Gastroesophageal sphincter (tissue), 4 donors: ENCODE results near the gene GTPBP10. TPM values are rescaled to one million over a fixed set of nuclear protein-coding genes. Genes with fewer than 3 reads are reported as not detected.

Source experiments
- ATAC-seq: fragments of 150-250 bp; one replicate; pipeline ENCODE4 v1.9.1; 2016; ENCODE audit warnings: mild to moderate bottlenecking, moderate library complexity
- H3K27ac ChIP-seq, 4 donors: fragments of 200-600 bp; sonication (generic) in 3 of 4; 1 replicate in 3 of 4; 2 replicates in 1 of 4; pipeline ENCODE4 v1.5.1; 2016 to 2019
- H3K27me3 ChIP-seq: fragments of 200-600 bp; sonication (generic); one replicate; pipeline ENCODE4 v1.5.1; 2019
- H3K36me3 ChIP-seq, 2 donors: fragments of 200-600 bp; sonication (generic); one replicate each; pipeline ENCODE4 v1.5.1; 2019; ENCODE audit warnings: control low read depth in 1 of 2
- H3K4me1 ChIP-seq, 3 donors: fragments of 200-600 bp; sonication (generic); 1 replicate in 2 of 3; 2 replicates in 1 of 3; pipeline ENCODE4 v1.5.1; 2016 to 2019; ENCODE audit warnings: control low read depth in 2 of 3
- H3K4me3 ChIP-seq, 2 donors: fragments of 200-600 bp; sonication (generic); one replicate each; pipeline ENCODE4 v1.5.1; 2019; ENCODE audit warnings: mild to moderate bottlenecking in 1 of 2, moderate library complexity in 1 of 2
- H3K9me3 ChIP-seq, 3 donors: fragments of 200-600 bp; sonication (generic); one replicate each; pipeline ENCODE4 v1.5.1; 2017 to 2019; ENCODE audit warnings: control low read depth in 2 of 3
- EP300 ChIP-seq: sonication (generic); formaldehyde crosslinking; IDR thresholded peaks from one replicate; pipeline ENCODE4 v1.6.1; 2017; ENCODE audit warnings: antibody characterized with exemption, mild to moderate bottlenecking
- POLR2A ChIP-seq, 2 donors: fragments of 450-650 bp; IDR thresholded peaks; one replicate each; pipeline ENCODE4 v1.6.1; 2017; ENCODE audit warnings: antibody characterized with exemption in 2 of 2, mild to moderate bottlenecking in 2 of 2, moderate library complexity in 1 of 2
- POLR2AphosphoS5 ChIP-seq: sonication (generic); formaldehyde crosslinking; IDR thresholded peaks from one replicate; pipeline ENCODE4 v1.6.1; 2017; ENCODE audit warnings: antibody characterized with exemption
- WGBS, 2 donors: methylation state at CpG; one replicate each; pipeline ENCODE4 v1.1.5; 2018; ENCODE audit warnings: low coverage in 1 of 2; 5-methylcytosine and 5-hydroxymethylcytosine counted together
- total RNA-seq, 4 donors: library from RNA; depleted of rRNA; stranded (reverse); fragments of >200 nt; gene quantifications; one replicate each; pipeline ENCODE4 v1.1.0, GENCODE V29; 2016
- TF ChIP-seq, protein P1 (sequence below), 4 experiments: fragments of 200-600 bp in 2 of 4; fragments of 450-650 bp in 2 of 4; sonication (generic) in 1 of 4; IDR thresholded peaks; one replicate each; pipeline ENCODE4 v1.5.1; 2017 to 2019; ENCODE audit warnings: antibody characterized with exemption in 4 of 4, mild to moderate bottlenecking in 2 of 4, moderate library complexity in 2 of 4

GTPBP10 gene
- total RNA-seq, 4 donors from 2014 or later: 8.9 to 35.5 (median 13.1) TPM

DNA sequence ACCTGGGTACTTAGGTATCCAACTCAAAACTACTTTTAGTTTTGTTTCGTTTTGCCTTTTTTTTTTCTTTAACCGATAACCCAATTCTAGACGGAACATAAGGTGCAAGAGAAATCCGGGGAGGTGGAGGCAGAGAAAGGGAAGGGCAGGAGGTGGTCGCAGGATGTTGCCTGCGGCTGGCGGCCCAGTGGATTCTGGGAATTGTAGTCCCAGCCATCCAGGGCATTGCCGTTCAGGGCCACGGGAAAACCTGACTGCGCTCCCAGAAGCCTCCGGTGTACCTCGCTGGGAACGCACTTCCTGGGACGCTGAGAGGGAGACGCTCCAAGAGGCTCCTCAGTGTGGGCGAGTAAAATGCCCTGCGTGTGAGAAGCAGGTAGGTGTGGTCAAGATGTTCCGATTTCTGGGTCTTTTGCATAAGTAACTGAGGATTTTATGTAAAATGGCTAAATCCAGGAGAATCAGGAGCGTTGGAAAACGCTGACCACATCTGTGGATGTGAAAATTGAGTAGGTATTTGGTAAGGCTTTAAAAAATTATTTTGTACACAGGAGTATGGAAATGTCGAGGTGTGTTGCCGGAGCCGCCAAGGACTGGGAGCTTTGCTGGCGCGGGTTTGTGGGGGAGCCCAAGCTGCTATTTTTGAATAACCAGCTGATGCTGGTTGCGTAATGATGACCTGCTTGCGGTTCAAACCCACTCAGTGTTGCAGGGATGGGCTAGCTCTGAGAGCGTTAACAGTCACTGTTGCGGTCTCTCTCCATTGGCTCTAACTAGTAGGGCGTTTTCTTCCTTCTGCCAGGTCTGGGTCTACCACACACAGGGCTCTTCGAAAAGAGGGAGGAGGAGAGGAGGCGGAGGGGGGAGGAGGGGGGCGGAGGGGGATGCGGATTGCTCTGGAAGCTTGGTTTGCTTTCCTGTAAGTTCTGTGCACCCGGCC, 56.9 kb downstream of the GTPBP10 start, which contains the start of gene CLDN12:
Gene CLDN12 (plus strand): TSS at position 288 of the 940 bp plus-strand sequence. CDS start 9,216 bp downstream, outside the sequence.
- peaks cover 0 to 2% (median 0%) of the 10 kb centered on the region in 3 donors for H3K9me3 ChIP-seq
- H3K36me3 ChIP-seq: peaks cover 0 to 32% of the 10 kb centered on the region in 2 donors
- H3K4me1 ChIP-seq: peaks cover 0 to 29% (median 8%) of the 10 kb centered on the region in 3 donors
- H3K27ac ChIP-seq: peak within 1 kb of the TSS; percentile 89 to 98 (median 92)
- no peaks in the 10 kb centered on the region for H3K27me3 ChIP-seq
- WGBS, 2 donors: 0% methylated on average over 11 to 21 of the region's 35 CpGs
- peak within 1 kb of the TSS; percentile 64 to 99 for H3K4me3 ChIP-seq
- ATAC-seq: peak; percentile 95
- peak; percentile 37 to 41 for TF ChIP-seq POLR2A (IDR thresholded peaks at IDR 0.05)
- peak; percentile 71 for TF ChIP-seq POLR2AphosphoS5
- TF ChIP-seq EP300: no peak

DNA sequence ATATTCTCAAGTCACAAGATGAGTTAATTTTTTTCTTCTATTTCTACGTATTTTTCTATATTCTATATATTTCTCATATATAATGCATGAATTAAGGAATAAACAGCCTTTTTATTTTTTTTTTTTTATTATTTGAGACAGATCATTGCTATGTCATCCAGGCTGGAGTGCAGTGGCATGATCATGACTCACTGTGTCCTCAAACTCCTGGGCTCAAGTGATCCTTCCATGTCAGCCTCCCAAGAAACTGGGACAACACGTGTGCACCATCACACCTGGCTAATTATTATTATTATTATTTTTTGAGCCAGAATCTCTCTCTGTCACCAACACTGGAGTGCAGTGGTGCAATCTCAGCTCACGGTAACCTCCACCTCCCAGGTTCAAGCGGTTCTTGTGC, 58.3 kb downstream of the GTPBP10 start:
- TF ChIP-seq EP300 (no peak), POLR2A (IDR thresholded peaks at IDR 0.05) (no peak), POLR2AphosphoS5 (no peak)
- TF ChIP-seq, protein P1, sequence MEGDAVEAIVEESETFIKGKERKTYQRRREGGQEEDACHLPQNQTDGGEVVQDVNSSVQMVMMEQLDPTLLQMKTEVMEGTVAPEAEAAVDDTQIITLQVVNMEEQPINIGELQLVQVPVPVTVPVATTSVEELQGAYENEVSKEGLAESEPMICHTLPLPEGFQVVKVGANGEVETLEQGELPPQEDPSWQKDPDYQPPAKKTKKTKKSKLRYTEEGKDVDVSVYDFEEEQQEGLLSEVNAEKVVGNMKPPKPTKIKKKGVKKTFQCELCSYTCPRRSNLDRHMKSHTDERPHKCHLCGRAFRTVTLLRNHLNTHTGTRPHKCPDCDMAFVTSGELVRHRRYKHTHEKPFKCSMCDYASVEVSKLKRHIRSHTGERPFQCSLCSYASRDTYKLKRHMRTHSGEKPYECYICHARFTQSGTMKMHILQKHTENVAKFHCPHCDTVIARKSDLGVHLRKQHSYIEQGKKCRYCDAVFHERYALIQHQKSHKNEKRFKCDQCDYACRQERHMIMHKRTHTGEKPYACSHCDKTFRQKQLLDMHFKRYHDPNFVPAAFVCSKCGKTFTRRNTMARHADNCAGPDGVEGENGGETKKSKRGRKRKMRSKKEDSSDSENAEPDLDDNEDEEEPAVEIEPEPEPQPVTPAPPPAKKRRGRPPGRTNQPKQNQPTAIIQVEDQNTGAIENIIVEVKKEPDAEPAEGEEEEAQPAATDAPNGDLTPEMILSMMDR (IDR thresholded peaks at IDR 0.05): no peak
- H3K9me3 ChIP-seq: no peaks in the 10 kb centered on the region
- 38 to 72% methylated on average over 1 to 4 of the region's 4 CpGs for WGBS, 2 donors
- no peak overlapping the region for H3K4me3 ChIP-seq
- H3K36me3 ChIP-seq: peaks cover 0 to 46% of the 10 kb centered on the region in 2 donors
- no peak for ATAC-seq
- H3K4me1 ChIP-seq: peaks cover 0 to 29% (median 8%) of the 10 kb centered on the region in 3 donors
- no peaks in the 10 kb centered on the region for H3K27me3 ChIP-seq
- H3K27ac ChIP-seq: peak overlapping the region in 1 of 4 donors; percentile 92

DNA sequence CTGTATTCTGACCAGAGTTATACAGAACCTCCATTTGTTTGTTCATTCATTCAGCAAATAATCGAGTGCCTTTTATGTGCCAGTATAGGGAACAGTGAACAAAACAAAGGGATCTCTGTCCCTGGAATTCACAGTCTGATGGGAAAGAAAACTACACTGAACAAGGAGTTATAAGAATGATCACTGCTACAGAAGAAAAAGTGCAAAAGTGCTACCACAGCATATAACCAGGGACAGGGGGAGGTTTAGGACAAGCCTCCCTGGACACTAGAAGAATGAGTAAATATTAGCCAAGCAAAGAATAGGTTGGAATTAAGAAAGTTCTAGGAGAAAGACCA, 60.9 kb downstream of the GTPBP10 start:
- H3K9me3 ChIP-seq: no peaks in the 10 kb centered on the region
- H3K27me3 ChIP-seq: no peaks in the 10 kb centered on the region
- H3K36me3 ChIP-seq: peaks cover 0 to 66% of the 10 kb centered on the region in 2 donors
- H3K27ac ChIP-seq: no peak overlapping the region
- WGBS, 2 donors: 57 to 90% methylated on average over 1 of the region's 1 CpG
- H3K4me1 ChIP-seq: peaks cover 0 to 39% (median 12%) of the 10 kb centered on the region in 3 donors
- no peak for ATAC-seq
- TF ChIP-seq POLR2AphosphoS5 (no peak), EP300 (no peak), POLR2A (IDR thresholded peaks at IDR 0.05) (no peak)
- TF ChIP-seq, protein P1 (IDR thresholded peaks at IDR 0.05): no peak
- no peak overlapping the region for H3K4me3 ChIP-seq

DNA sequence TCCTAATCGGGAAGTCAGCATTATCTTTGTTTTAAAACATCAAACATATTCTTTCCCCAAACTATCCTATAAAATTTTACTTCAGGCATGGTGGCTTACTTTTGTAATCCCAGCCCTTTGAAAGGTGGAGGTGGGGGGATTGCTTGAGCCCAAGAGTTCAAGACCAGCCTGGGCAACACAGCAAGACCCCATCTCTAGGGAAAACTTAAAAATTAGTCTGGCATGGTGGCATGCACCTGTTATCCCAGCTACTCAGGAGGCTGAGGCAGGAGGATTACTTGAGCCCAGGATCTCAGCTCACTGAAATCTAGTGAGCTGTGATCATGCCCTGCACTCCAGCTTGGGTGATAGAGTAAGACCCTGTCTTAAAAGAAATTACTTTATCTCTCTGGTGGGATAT, 61.6 kb downstream of the GTPBP10 start:
- Histone ChIP-seq H3K36me3 (peaks cover 0 to 73% of the 10 kb centered on the region in 2 donors), H3K4me3 (no peak overlapping the region), H3K27me3 (no peaks in the 10 kb centered on the region), H3K27ac (no peak overlapping the region), H3K9me3 (no peaks in the 10 kb centered on the region), H3K4me1 (peaks cover 0 to 46% (median 12%) of the 10 kb centered on the region in 3 donors)
- WGBS, 2 donors: 89 to 100% methylated on average over 1 of the region's 1 CpG
- ATAC-seq: no peak
- TF ChIP-seq EP300 (no peak), POLR2AphosphoS5 (no peak), POLR2A (IDR thresholded peaks at IDR 0.05) (no peak)
- TF ChIP-seq, protein P1 (IDR thresholded peaks at IDR 0.05): no peak

DNA sequence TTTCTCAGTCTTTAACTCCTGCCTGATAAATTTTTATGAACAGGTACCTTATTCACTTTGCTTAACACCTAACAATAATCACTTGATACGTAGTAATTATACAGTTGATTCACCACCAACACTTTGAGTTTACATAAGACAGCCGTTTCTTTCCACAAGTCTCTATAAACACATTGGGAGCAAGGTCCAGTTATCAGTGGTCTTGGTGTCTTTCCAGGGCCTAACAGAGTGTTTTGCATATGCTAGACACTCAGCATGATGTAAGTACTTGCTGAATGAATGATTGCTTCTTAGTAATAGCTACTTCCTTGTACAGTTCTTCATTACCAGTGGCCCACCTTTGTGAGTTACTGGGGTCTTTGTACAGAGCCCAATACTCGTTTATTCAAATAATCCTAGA, 63.2 kb downstream of the GTPBP10 start:
- Histone ChIP-seq H3K4me3 (no peak overlapping the region), H3K27me3 (no peaks in the 10 kb centered on the region), H3K27ac (no peak overlapping the region), H3K36me3 (peaks cover 0 to 85% of the 10 kb centered on the region in 2 donors), H3K9me3 (no peaks in the 10 kb centered on the region), H3K4me1 (peaks cover 0 to 38% (median 8%) of the 10 kb centered on the region in 3 donors)
- no peak for ATAC-seq
- WGBS, 2 donors: 45 to 46% methylated on average over 3 of the region's 3 CpGs
- TF ChIP-seq, protein P1 (IDR thresholded peaks at IDR 0.05): no peak
- TF ChIP-seq EP300: no peak
- TF ChIP-seq POLR2AphosphoS5: no peak
- TF ChIP-seq POLR2A (IDR thresholded peaks at IDR 0.05): no peak
